ENCODE data around the gene STING1. TPM values are rescaled to one million over a fixed set of nuclear protein-coding genes. Genes with fewer than 3 reads are reported as not detected.

STING1 gene
- total RNA-seq, 1 experiment from 2014 or later, result 0.48 TPM

- Histone ChIP-seq H3K14ac (ENCODE audit: insufficient read depth, low read length) (no peak overlapping the region), H2BK5ac (ENCODE audit: insufficient read length, low read length) (no peak overlapping the region), H3K9ac (ENCODE audit: extremely low read depth, insufficient read length, low read length) (no peak overlapping the region), H3K18ac (ENCODE audit: insufficient read length, low read depth, low read length) (no peak overlapping the region), H3K4me2 (ENCODE audit: insufficient read depth, insufficient read length, low read length) (no peak overlapping the region), H3K4ac (ENCODE audit: low read depth, low read length) (no peak overlapping the region), H3K4me1 (ENCODE audit: insufficient read depth, low read length) (no peaks in the 10 kb centered on the region), H3K79me2 (ENCODE audit: insufficient read depth, low read length) (no peaks in the 10 kb centered on the region), H2BK15ac (ENCODE audit: low read depth, low read length) (no peak overlapping the region), H2BK120ac (ENCODE audit: low read depth, low read length, poor library complexity, severe bottlenecking) (no peak overlapping the region), H3K56ac (ENCODE audit: insufficient read length, low read depth, low read length) (no peak overlapping the region), H3K27me3 (ENCODE audit: insufficient read depth, low read length) (no peaks in the 10 kb centered on the region), H3K23me2 (ENCODE audit: insufficient read length, low read depth, low read length, poor library complexity, severe bottlenecking) (no peaks in the 10 kb centered on the region), H4K91ac (ENCODE audit: insufficient read length, low read depth, low read length) (no peak overlapping the region), H2BK12ac (ENCODE audit: insufficient read length, low read depth, low read length) (no peak overlapping the region), H4K8ac (replicated peaks; ENCODE audit: insufficient read length, low read depth, low read length) (no peak overlapping the region), H4K20me1 (ENCODE audit: control insufficient read depth, insufficient read depth, insufficient read length) (no peaks in the 10 kb centered on the region), H2AK5ac (ENCODE audit: insufficient read length, low read length) (no peak overlapping the region), H2BK20ac (ENCODE audit: low read depth, low read length, poor library complexity, severe bottlenecking) (no peak overlapping the region), H3K9me3 (ENCODE audit: control insufficient read depth, low read depth, low read length) (no peaks in the 10 kb centered on the region), H3K27ac (ENCODE audit: insufficient read length, low read depth, low read length) (no peak overlapping the region), H3K23ac (ENCODE audit: insufficient read length, low read depth, low read length) (no peak overlapping the region), H2AFZ (ENCODE audit: low read length) (no peak overlapping the region), H3K79me1 (ENCODE audit: insufficient read depth, low read depth, low read length, poor library complexity, severe bottlenecking) (no peaks in the 10 kb centered on the region), H3T11ph (ENCODE audit: low read length) (no peak overlapping the region), H4K5ac (ENCODE audit: insufficient read length, low read depth, low read length) (no peak overlapping the region)
- no peak for TF ChIP-seq CTCF (conservative IDR thresholded peaks at IDR 0.05)
- peaks cover 0 to 4% of the 10 kb centered on the region in 2 experiments; a peak in 1 of 4 replicates for H3K4me1 Mint-ChIP-seq
- DNase-seq, result no peak
- no peaks in the 10 kb centered on the region for H3K27me3 Mint-ChIP-seq (ENCODE audit: low read depth)
- H3K4me3 Mint-ChIP-seq, result no peak overlapping the region
- peaks cover 5 to 61% (median 45%) of the 10 kb centered on the region in 3 experiments for H3K36me3 Mint-ChIP-seq (ENCODE audit: insufficient read depth in 1 of 3, low read depth in 3 of 3)
- no peaks in the 10 kb centered on the region for H3K9me3 Mint-ChIP-seq
- H3K27ac Mint-ChIP-seq, result no peak overlapping the region
- no CpG with 5 or more reads among the region's 8 CpGs for WGBS (ENCODE audit: extremely low coverage, insufficient read length, low lambda C conversion rate)
These were observed 56.2 kb downstream of the STING1 start for GRCh38 chr5:139426203-139426885.

Other genes starting within 250 kb of the STING1 start
- 267 and 278 TPM in 2 replicates for gene MATR3, start 189.0 kb downstream of the STING1 start, total RNA-seq (2021)
- 121 and 129 TPM in 2 replicates for gene PAIP2, start 140.9 kb downstream of the STING1 start, total RNA-seq (2021)
- not detected in 2 replicates for gene SLC23A1, start 99.5 kb downstream of the STING1 start, total RNA-seq (2021)
- gene MZB1, start 92.8 kb downstream of the STING1 start, total RNA-seq (2021), result 0.31 and 0.48 TPM in 2 replicates
- gene PROB1, start 87.7 kb downstream of the STING1 start, total RNA-seq (2021), result 3.3 and 3.4 TPM in 2 replicates
- 12.9 and 13.0 TPM in 2 replicates for gene SPATA24, start 78.7 kb downstream of the STING1 start, total RNA-seq (2021)
- gene DNAJC18, start 43.2 kb downstream of the STING1 start, total RNA-seq (2021), result 25.4 and 26.5 TPM in 2 replicates
- gene ECSCR, start 20.0 kb downstream of the STING1 start, total RNA-seq (2021), result 1.6 and 1.9 TPM in 2 replicates
- gene SMIM33, start 11.8 kb downstream of the STING1 start, total RNA-seq (2021), result not detected in 2 replicates
- 231 and 236 TPM in 2 replicates for gene UBE2D2, start 78.6 kb upstream of the STING1 start, total RNA-seq (2021)
- gene CXXC5, start 165.6 kb upstream of the STING1 start, total RNA-seq (2021), result 105 and 107 TPM in 2 replicates

Data from H9 (cell line).